OCI-LY1 (cell line): ENCODE results near the gene CNTNAP2.

Source experiments
- H2AFZ ChIP-seq: fragments of 200-600 bp; sonication (generic), shearing (Covaris generic); 2 replicates; pipeline ENCODE4 v1.6.0; 2014; ENCODE audit warnings: antibody characterized with exemption, mild to moderate bottlenecking, low read length
- H3F3A ChIP-seq: fragments of 200-600 bp; sonication (generic), shearing (Covaris generic); 2 replicates; pipeline ENCODE4 v1.6.0; 2014; ENCODE audit warnings: mild to moderate bottlenecking, antibody characterized with exemption, low read length, moderate library complexity; ENCODE audit not compliant: insufficient read depth
- H3K27ac ChIP-seq: fragments of 200-600 bp; sonication (generic); 2 replicates; pipeline ENCODE4 v1.5.1; 2014; ENCODE audit warnings: low read length, mixed run types, mild to moderate bottlenecking, low read depth; ENCODE audit not compliant: poor library complexity, severe bottlenecking
- H3K27me3 ChIP-seq: fragments of 200-600 bp; sonication (generic); 2 replicates; pipeline ENCODE4 v1.6.0; 2014; ENCODE audit warnings: antibody characterized with exemption, mild to moderate bottlenecking, low read length, moderate library complexity; ENCODE audit not compliant: insufficient read depth
- H3K36me3 ChIP-seq: fragments of 200-600 bp; sonication (generic); 2 replicates; pipeline ENCODE4 v1.6.1; 2014; ENCODE audit warnings: mild to moderate bottlenecking, antibody characterized with exemption, low read length, moderate library complexity, mixed read lengths; ENCODE audit not compliant: insufficient read depth
- H3K4me1 ChIP-seq: fragments of 200-600 bp; sonication (generic); 2 replicates; pipeline ENCODE4 v1.5.1; 2014; ENCODE audit warnings: mild to moderate bottlenecking, low read length, moderate library complexity; ENCODE audit not compliant: insufficient read depth, severe bottlenecking
- H3K4me2 ChIP-seq: fragments of 200-600 bp; sonication (generic), shearing (Covaris generic); 2 replicates; pipeline ENCODE4 v1.6.1; 2014; ENCODE audit warnings: low read length
- H3K4me3 ChIP-seq: fragments of 200-600 bp; sonication (generic); 2 replicates; pipeline ENCODE4 v1.5.1; 2014; ENCODE audit warnings: low read length, low read depth, mild to moderate bottlenecking, mixed read lengths; ENCODE audit not compliant: poor library complexity, severe bottlenecking
- H3K79me2 ChIP-seq: fragments of 200-600 bp; shearing (Covaris generic); 2 replicates; pipeline ENCODE4 v1.6.1; 2016; ENCODE audit warnings: mixed run types, low read length, mixed read lengths; ENCODE audit not compliant: insufficient read depth
- H3K9ac ChIP-seq: fragments of 200-600 bp; sonication (generic), shearing (Covaris generic); 2 replicates; pipeline ENCODE4 v1.6.1; 2014; ENCODE audit warnings: mild to moderate bottlenecking, low read length, mixed read lengths
- H3K9me2 ChIP-seq: fragments of 200-600 bp; sonication (generic), shearing (Covaris generic); 2 replicates; pipeline ENCODE4 v1.6.1; 2014; ENCODE audit warnings: low read depth, mild to moderate bottlenecking, low read length, mixed read lengths
- H3K9me3 ChIP-seq: fragments of 200-600 bp; shearing (Covaris generic); 2 replicates; pipeline ENCODE4 v1.6.1; 2014; ENCODE audit warnings: low read length, mixed read lengths
- H4K20me1 ChIP-seq: fragments of 200-600 bp; sonication (generic), shearing (Covaris generic); 2 replicates; pipeline ENCODE4 v1.6.0; 2016; ENCODE audit warnings: mild to moderate bottlenecking, low read length; ENCODE audit not compliant: insufficient read depth
- EZH2 ChIP-seq: fragments of 200-600 bp; sonication (generic), shearing (Covaris generic); IDR thresholded peaks from 2 replicates; pipeline ENCODE4 v1.8.0; 2017; ENCODE audit warnings: borderline replicate concordance, mixed run types, mild to moderate bottlenecking, antibody characterized with exemption, low read length, moderate library complexity, mixed read lengths
- TF ChIP-seq, protein P1 (sequence below): fragments of 200-600 bp; sonication (generic), shearing (Covaris generic); IDR thresholded peaks from 2 replicates; pipeline ENCODE4 v1.5.1; 2017; ENCODE audit warnings: mild to moderate bottlenecking, antibody characterized with exemption, low read length, moderate library complexity, mixed read lengths

The CNTNAP2 gene

DNA sequence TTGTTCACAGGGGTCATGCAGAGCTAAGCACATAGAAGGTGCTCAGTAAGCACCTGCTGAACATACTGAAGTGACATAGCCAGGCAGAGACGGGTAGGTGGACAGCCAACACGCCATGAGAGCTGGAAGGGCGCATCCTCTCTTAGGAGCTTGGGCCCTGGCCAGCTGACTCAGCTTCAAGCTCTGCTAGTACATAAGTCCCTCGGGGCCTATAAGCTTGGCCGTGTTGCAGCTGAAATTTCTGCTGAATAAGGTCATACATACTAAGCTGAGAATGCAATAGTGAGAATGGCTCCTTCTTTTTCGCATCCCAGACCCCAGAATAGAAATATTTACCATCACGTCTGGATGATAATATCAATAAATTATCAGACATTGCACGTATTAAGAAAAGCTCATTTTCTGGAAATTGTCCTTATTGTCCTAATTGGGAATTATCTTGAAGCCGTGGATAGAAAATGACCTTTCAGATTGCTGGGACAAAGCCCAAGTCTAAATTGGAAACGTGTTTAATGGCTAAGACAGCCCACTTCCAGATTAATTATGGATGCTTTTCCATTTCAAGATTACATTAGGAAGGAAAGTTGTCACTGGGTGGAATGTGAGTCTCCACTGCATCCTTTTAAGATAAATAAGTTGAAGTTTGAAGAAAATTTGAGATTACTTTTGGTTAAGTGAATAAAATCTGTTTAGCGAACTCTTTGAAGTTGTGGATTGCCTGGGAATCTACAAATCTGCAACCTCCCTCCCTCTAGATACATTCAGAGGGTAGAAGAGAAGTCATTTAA lies 2186.9 kb downstream of the CNTNAP2 start:
- no peak for TF ChIP-seq EZH2
- no peak overlapping the region for H3K4me2 ChIP-seq
- no peaks in the 10 kb centered on the region for H4K20me1 ChIP-seq
- H3K9me2 ChIP-seq, result no peaks in the 10 kb centered on the region
- H3K79me2 ChIP-seq, result no peaks in the 10 kb centered on the region
- H3K9me3 ChIP-seq, result no peaks in the 10 kb centered on the region
- no peaks in the 10 kb centered on the region for H3K36me3 ChIP-seq
- no peaks in the 10 kb centered on the region for H3K27me3 ChIP-seq
- no peak overlapping the region for H3K9ac ChIP-seq
- no peak overlapping the region for H3K27ac ChIP-seq
- peaks cover 10% of the 10 kb centered on the region for H3K4me1 ChIP-seq
- H3K4me3 ChIP-seq, result no peak overlapping the region
- no peak overlapping the region for H2AFZ ChIP-seq
- H3F3A ChIP-seq, result no peaks in the 10 kb centered on the region

DNA sequence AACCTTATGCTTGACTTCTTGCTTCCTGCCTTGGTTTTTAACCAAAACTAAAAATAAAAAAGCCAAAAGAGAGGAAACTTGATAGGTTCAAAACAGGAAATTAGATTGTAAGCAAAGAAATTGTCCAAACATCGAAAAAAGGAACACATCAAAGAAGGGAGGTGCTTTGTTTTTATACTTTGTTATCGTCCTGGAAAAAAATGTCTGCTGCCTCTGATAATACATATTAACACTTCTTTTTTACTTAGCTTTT lies 2187.4 kb downstream of the CNTNAP2 start:
- Histone ChIP-seq H3K27ac (no peak overlapping the region), H3K27me3 (no peaks in the 10 kb centered on the region), H3K9me2 (no peaks in the 10 kb centered on the region), H3K4me1 (peaks cover 10% of the 10 kb centered on the region), H4K20me1 (no peaks in the 10 kb centered on the region), H2AFZ (no peak overlapping the region), H3K79me2 (no peaks in the 10 kb centered on the region), H3K36me3 (no peaks in the 10 kb centered on the region), H3K4me3 (no peak overlapping the region), H3F3A (no peaks in the 10 kb centered on the region), H3K4me2 (no peak overlapping the region), H3K9me3 (no peaks in the 10 kb centered on the region), H3K9ac (no peak overlapping the region)
- TF ChIP-seq EZH2, result no peak
- TF ChIP-seq, protein P1, sequence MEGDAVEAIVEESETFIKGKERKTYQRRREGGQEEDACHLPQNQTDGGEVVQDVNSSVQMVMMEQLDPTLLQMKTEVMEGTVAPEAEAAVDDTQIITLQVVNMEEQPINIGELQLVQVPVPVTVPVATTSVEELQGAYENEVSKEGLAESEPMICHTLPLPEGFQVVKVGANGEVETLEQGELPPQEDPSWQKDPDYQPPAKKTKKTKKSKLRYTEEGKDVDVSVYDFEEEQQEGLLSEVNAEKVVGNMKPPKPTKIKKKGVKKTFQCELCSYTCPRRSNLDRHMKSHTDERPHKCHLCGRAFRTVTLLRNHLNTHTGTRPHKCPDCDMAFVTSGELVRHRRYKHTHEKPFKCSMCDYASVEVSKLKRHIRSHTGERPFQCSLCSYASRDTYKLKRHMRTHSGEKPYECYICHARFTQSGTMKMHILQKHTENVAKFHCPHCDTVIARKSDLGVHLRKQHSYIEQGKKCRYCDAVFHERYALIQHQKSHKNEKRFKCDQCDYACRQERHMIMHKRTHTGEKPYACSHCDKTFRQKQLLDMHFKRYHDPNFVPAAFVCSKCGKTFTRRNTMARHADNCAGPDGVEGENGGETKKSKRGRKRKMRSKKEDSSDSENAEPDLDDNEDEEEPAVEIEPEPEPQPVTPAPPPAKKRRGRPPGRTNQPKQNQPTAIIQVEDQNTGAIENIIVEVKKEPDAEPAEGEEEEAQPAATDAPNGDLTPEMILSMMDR, result no peak

DNA sequence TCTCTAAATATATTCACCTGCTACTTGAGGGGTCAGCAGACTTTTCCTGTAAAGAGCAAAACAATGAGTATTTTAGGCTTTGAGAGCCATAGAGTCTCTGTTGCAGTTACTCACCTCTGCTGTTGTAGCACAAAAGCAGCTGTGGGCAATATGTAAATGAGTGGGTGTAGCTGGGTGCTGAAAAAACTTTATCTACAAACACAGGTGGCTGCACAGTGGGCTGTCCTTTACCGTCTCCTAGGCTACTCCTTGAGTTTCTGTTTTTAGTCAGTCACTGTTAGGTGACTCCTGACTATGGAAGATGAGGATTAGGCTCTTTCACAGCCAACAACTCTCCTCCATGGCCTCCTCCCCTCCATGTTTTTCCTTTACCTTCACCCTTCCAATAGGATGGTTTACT lies 2187.9 kb downstream of the CNTNAP2 start:
- Histone ChIP-seq H3K36me3 (no peaks in the 10 kb centered on the region), H3F3A (no peaks in the 10 kb centered on the region), H3K4me1 (peaks cover 10% of the 10 kb centered on the region), H3K9me3 (no peaks in the 10 kb centered on the region), H2AFZ (no peak overlapping the region), H3K9ac (no peak overlapping the region), H3K4me3 (no peak overlapping the region), H3K9me2 (no peaks in the 10 kb centered on the region), H3K27me3 (no peaks in the 10 kb centered on the region), H3K4me2 (no peak overlapping the region), H3K79me2 (no peaks in the 10 kb centered on the region), H3K27ac (no peak overlapping the region), H4K20me1 (no peaks in the 10 kb centered on the region)
- TF ChIP-seq, protein P1, result no peak

DNA sequence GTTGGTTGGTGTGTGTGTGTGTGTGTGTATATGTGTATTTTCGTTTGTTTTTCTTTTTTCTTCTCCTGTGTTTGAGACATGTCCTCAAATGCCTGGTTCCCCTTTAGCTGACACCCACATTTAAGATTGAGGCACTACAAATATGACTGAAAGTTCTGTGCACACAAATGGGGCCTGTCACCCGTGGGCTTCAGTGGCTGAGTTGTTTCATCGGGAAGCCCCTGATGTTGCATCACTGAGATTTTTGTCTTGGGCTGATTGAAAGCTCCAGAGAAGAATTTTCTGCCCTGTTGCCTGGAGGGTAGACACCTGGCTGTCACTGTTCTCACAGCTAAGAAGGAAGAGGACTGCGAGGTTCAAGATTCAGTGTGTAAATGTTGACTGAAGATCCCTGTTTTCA lies 2190.2 kb downstream of the CNTNAP2 start:
- H4K20me1 ChIP-seq, result no peaks in the 10 kb centered on the region
- no peak overlapping the region for H2AFZ ChIP-seq
- H3K4me1 ChIP-seq, result peaks cover 10% of the 10 kb centered on the region
- TF ChIP-seq EZH2, result no peak
- TF ChIP-seq, protein P1, result no peak
- H3K4me2 ChIP-seq, result no peak overlapping the region
- H3K27ac ChIP-seq, result no peak overlapping the region
- no peaks in the 10 kb centered on the region for H3K27me3 ChIP-seq
- H3K9me3 ChIP-seq, result no peaks in the 10 kb centered on the region
- no peak overlapping the region for H3K9ac ChIP-seq
- no peaks in the 10 kb centered on the region for H3F3A ChIP-seq
- no peak overlapping the region for H3K4me3 ChIP-seq
- H3K36me3 ChIP-seq, result no peaks in the 10 kb centered on the region
- H3K9me2 ChIP-seq, result no peaks in the 10 kb centered on the region
- H3K79me2 ChIP-seq, result no peaks in the 10 kb centered on the region
